GM19468 (cell line): ENCODE data around the gene SHE.

Experiments used
- ATAC-seq: cut with Tn5 transposase; IDR thresholded peaks from one replicate; pipeline ENCODE4 v1.9.1; 2021; ENCODE audit warnings: mild to moderate bottlenecking, moderate library complexity, moderate number of reproducible peaks; ENCODE audit not compliant: unreplicated experiment; ENCODE audit errors: extremely low read depth

Gene SHE

GRCh38 chr1:154454386-154455120, 47.7 kb downstream of the SHE start:
- no peak for ATAC-seq

- ATAC-seq = no peak
Measured at GRCh38 chr1:154453574-154454352, 48.4 kb downstream of the SHE start.

DNA sequence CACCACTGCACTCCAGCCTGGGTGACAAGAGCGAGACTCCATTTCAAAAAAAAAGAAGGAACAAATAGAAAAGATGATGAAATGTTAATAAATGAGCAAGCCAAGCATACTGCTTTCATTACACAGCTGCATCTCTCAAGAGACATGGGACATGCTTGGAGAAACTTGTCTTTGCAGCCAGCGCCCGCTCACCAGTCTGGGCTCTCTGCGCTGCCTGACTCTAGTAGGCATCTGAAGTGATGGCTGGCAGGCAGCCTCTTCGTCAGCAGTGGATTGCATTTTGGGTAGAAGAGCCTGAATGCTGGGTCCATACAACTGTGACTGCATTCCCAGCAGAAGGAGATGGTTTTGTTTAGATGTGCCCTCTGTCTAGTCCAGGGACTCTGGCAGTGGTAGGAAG, 49.1 kb downstream of the SHE start:
- ATAC-seq = no peak

DNA sequence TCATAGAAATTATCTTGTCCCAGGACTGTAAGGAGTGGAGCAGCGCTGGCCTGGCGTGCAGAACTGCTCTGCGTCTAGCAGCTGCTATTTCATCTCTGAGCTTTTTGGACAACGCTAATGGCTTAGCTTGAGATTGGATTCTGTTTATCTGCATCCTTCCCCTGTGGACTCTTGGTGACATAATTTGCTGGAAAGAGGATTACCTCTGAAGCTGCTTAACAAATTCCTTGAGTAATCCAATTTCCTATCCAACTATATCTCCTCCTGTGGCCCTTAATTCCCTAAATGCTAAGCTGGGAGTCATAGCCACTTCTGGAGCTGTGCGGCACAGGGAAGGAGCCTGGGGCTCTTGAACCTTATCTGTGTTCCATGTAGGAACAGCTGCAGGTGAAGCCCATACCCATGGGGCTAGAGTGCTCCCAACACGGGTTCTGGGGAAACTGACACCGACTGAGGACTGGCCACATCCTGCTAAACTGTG, 53.8 kb downstream of the SHE start:
- ATAC-seq = no peak

- ATAC-seq = no peak
Measured at GRCh38 chr1:154446789-154447188, 55.4 kb downstream of the SHE start.

DNA sequence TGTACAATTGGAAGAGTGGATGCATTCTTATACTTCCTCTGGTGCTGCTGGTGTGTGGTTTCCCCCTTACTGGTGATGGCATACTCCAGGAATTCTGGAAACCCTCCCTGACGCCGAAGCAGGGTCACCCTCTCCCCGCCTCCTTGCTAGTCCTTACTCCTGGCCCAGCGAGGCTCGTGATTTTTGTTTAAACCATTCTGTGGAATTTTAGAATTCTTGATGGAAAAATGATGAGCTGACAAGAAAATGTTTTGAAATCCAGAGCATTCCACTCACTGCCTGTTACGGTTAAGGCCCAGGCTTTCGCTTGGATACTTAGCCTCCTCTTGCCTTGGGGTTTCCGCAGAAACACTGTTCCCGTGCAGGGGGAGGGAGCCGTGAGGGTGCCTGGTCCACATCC, 55.9 kb downstream of the SHE start:
- ATAC-seq = no peak

GRCh38 chr1:154445040-154445472, 57.2 kb downstream of the SHE start:
- ATAC-seq = peak; percentile 55

DNA sequence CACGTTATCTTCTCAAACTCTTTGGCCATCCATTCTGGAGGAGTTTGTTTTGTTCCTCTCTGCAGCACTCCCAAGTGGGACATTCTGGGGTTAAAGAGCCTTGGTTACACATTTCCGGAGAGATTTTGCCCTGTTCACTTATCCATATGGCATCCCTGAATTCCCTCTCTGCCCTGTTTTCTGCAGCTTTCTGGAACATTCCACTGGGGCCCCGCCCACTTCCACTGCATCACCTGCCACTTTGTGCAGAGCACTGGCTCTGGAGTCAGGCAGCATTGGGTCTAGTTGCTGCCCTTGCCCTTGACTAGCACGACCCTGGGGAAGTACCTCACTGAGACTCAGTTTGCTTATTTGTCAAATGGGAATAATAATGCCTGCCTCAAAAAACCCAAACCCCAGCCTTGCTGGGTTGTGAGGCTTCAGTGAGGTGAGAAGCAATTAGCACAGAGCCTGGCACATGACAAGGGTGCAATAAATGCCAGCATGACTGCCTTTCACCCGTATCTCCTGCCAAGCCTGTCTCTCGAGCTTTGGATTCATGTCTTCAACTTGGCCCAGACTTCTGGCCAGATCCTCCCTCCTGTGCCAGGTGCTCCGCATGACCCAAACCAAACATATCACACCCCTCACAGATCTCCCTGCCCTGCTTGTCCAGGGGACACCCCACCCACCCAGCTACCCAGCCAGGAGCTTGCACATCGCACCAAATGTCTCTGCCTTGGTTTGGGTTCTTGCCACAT, 58.8 kb downstream of the SHE start:
- ATAC-seq = no peak

DNA sequence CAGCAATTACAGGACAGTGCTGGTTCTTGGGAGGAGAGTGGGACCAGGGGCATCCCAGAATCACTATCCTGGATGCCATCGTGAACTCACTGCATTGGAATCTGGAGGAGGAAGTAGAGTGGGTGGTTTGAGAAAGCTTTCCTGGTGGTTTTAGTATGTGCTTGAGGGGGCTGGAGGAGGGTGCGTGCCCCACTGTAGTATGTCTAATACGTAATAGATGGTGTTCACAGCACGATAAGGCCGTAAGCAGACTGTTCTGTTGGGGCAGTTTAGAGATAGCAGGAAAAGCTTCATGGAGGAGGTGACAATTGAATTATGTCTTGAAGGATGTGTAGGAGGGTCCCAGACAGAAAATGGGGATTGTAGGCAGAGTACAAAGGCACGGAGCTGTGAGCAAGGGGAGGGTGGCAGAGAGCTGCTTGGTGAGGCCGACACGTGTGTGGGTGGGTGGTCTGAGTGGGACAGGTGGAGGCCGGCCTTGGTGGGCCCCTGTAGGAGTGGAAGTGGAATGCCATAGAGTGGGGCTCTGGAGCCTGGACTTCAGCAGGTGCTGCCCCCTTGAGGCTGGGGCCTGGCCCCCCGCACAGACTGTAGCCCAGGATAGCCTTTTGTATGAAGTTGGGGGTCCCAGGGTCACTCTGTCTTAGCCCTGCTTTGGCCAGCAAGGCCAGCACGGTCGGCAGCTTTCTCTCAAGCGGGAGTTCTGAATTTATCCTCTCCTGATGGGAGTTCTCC, 60.0 kb downstream of the SHE start:
- no peak for ATAC-seq

DNA sequence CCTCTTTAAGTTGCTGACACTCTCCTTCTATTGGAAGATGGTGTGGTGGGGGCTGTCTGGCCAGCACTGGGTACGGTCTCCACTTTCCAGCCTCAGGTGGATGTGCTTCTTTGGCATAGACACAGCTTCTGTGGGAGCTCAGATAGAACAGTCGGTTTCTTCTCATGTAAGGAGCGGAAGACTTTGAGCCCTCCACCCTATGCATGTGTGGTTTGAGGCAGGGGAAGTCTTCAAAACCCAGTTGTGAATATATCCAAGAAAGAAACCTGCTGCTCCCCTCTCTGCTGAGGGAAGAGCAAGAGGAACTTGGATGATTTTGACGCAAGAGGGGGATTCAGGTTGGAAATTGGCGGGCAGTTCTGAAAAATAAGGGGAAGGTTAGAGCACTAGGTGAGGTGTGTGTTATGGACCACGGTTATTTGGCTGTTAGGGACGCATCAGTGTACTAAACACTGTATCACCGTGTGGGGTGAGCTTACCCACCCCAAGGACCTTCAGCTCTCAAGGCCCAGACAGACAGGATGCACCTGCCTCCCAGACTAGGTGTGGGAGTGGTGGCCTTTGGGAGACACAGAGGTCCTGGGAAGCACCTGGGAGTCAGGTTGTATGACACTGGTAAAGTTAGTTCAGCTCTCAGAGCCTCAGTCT, 60.8 kb downstream of the SHE start:
- ATAC-seq = no peak

DNA sequence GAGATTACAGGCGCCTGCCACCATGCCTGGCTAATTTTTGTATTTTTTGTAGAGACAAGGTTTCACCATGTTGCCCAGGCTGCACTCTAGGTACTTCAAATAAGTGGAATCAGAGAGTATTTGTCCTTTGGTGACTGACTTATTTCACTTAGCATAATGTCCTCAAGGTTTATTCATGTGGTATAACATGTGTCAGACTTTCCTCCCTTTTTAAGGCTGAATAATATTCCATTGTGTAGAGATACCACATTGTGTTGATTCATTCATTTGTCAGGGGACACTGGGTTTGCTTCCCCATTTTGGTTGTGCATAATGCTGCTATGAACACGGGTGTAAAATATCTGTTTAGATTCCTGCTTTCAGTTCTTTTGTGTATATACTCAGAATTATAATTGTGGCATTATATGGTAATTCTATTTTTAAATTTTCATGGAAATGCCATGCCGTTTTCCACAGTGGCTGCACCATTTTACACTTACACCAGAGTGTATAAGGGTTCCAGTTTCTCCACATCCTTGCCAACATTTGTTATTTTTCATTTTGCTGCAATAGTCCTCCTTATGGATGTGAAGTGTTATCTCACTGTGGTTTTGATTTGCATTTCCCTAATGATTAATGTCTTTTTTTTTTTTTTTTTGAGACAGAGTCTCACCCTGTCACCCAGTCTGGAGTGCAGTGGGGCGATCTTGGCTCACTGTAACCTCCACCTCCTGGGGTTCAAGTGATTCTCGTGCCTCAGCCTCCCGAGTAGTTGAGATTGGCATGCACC, 62.0 kb downstream of the SHE start:
- ATAC-seq = no peak

DNA sequence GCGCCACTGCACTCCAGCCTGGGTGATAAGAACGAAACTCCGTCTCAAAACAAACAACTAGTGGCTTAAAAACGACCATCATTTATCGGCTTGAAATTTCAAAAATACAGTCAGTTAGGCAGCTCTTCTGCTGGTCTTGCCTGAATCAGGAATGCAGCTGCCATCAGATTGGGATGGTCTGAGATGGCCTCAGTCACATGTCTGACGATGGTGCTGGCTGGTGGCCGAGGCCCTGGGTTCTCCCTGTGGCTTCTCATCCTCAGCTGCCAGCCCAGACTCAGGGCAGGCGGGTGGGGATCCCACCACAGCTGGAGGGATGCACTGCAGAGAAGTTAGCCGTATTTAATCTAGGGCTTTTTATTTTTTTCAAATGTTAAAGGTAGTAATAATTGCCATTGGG, 65.8 kb downstream of the SHE start:
- no peak for ATAC-seq

DNA sequence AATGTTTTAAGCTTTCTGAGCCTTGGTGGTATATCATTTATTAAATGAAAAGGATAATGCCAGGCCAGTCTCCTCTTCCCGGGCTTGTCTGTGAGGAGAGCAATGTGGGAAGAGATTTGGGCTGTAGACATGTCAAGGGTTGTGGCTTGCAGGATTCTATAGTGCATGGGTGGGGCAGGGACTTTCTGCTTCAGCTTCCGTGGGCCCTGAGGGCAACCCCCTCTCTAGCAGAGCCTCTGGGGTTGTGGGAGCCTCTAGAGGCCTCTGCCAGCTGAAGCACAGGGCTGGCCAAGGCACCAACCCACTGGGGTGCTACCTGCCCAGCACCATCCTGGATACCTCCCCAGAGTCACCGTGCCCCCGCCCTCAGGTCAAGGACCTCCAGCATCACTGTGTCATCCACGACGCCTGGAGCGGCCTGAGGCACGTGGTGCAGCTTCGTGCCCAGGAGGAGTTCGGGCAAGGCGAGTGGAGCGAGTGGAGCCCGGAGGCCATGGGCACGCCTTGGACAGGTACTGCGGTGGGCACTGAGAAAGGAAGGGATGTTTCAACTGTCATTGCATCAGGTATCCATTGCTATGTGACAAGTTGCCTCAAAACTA, 66.5 kb downstream of the SHE start:
- no peak for ATAC-seq

GRCh38 chr1:154434346-154435085, 67.7 kb downstream of the SHE start:
- ATAC-seq = no peak

- ATAC-seq = no peak
Measured at GRCh38 chr1:154433161-154433764, 68.9 kb downstream of the SHE start.

DNA sequence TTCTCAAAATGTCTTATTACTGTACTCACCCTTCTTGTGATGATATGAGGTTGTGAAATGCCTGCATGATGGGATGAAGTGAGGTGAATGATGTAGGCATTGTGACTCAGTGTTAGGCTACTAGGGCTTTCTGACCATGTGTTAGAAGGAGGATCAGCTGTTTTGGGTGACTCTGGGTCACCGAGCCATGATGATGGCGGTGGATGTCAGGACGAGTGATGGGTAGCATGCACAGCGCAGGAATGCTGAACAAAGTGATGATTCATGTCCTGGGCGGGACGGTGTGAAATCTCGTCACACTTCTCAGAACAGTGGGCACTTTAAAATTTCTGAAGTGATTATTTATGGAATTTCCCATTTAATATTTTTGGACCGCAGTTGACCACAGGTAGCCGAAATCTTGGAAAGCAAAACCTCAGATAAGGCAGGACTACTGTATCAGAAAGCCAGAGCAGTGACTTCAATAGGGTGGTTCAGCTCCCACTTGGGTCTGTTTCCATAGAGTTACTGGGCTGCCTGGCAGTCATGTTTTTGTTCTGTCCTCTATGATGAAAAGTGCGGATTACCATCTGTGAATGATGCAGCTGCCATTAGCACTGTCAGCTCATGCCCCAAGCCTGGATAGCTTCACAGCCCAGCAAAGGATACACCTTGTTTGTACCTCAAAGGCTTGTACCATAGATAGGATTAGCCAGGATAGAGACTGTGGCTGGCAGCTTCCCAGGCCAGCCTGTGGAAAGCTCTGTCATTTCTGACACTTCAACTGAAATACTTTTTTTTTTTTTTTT, 70.4 kb downstream of the SHE start:
- no peak for ATAC-seq

- ATAC-seq = no peak
Measured at GRCh38 chr1:154430903-154431302, 71.3 kb downstream of the SHE start.
